ENCODE data around the gene SNX5.
"Not testable (repeated sequence)": the region's sequence is repeated elsewhere in the genome, so short reads cannot be mapped to it uniquely, and the experiment has no call there.

SNX5 gene

DNA sequence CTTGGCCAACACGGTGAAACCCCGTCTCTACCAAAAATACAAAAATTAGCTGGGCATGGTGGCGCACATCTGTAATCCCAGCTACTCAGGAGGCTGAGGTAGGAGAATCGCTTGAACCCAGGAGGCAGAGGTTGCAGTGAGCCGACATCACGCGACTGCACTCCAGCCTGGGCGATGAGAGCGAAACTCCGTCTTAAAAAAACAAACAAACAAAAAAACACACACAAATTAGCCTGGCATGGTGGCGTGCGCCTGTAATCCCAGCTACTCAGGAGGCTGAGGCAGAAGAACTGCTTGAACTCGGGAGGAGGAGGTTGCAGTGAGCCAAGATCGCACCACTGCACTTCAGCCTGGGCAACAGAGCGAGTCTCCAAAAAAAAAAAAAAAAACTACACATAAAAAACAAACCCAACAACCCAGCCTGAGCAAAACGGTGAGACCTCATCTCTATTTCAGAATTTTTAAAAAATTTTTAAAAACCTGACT, 8.2 kb downstream of the SNX5 start:
- not testable (repeated sequence) for DNase-seq (ENCODE audit: low read depth, low spot score)

DNA sequence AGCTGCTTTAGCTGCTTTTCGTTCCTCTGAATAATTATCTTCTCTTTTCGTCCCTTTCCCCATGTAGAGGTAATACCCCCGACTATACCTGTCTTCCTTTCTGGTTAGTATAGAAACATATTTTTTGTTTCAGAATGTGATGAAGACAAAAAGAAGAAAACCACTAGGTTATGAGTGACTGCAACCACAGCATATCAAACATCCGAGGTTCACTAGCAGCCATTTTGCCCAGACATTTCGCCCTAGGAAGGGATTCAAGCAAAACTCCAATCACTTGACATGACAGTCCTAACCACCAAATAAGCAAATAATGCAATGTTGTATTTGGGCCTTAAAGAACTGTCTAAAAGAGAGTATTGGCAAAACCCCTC, 9.4 kb downstream of the SNX5 start:
- DNase-seq (ENCODE audit: low read depth, low spot score) = no peak

DNA sequence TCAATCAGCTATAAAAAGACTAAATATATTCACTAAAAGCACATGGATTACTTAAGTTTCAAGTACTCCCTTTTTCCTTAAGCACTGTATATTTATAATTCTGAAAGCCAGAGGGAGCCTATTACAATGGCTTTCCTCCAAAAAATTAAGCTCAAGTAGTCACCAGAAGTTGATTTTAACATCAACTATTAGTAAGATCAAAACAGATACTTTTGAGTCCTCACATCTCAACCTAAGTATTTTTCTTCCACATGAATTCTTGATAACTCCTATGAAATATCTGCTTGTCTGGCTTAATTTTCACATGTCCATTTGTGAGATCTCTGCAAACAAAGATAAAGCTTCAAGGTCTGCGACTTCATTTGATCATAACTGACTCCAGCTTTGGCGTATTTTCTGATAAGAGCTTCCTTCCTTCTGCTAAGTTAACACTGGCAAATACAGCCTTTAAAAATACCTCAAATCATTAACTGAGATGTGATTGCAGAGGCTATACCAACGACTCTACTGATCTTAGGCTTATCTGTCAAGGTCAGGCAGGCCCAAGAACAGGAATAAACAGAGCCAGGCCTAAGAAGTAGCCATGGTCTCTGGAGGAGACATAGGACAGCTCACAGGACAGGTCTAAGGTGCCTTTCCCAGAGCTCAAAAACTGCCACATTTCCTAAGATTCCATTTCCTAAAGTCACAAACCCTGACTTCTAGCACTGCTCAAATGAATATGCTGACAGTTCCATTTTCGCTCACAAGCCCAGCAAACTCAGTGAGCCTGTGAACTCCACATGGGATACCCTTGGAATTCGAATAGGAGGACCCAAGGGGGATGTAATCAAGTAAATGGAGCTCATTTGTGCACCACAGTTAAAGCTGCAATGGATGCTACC, 10.0 kb downstream of the SNX5 start:
- no peak for DNase-seq (ENCODE audit: low read depth, low spot score)

DNA sequence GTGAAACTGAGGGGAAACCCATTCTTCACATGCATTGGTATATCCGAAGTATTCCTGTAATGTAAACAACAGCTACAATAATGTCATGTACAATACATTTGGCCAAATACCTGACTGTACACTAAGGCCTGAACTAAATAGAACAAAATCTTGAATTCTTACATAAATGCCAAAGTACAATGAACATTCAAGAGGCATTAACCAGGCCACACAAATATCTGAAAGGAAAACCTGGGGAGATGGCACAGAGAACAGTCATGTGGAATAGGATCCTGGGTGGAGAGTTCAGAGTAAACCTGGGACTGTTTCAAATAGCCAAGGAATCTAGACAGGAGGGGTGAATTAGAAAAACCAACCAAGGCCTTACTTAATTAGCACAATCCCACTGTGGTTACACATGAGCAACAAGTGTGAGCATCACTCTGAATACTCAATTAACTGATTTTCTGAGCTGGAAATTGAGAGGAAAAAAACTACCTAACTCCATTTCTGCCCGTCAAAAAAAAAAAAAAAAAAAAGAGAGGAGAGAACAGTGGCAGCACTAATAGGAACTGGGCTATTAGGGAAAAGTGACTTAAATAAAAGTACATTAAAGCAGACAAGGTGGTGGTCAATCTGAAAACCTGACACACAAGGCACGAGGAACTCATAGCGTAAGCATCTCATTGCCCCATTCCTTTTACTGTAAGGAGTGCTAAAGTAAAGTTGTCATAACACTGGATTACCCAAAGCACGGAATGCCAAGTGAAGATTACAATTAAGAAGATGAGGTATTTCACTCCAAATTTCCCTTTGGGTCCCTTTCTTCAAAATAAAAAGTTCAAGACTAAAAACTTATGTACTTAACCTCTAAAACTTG, 10.9 kb downstream of the SNX5 start:
- DNase-seq (ENCODE audit: low read depth, low spot score) = no peak

DNA sequence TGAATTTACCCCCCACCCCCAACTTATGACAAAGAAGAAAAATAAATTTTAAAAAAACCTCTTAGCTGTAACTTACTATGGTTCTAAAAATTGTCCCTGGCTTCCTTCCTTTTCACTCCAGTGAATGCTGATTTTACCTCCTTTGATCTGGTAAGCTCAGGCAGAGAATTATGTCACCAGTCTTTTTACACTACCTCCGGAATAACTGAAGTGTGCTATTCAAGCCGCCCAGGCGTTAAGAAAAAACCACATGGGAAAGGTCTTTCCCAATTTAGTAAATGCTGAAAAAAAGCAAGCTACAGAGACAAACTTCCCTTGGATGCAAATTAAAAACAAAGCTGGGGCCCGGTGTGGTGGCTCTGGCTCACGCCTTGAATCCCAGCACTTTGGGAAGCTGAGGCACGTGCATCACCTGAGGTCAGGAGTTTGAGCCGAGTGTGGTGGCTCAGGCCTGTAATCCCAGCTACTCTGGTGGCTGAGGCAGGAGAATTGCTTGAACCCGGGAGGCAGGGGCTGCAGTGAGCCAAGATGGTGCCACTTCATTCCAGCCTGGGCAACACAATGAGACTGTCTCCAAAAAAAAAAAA, 12.4 kb downstream of the SNX5 start:
- no peak for DNase-seq (ENCODE audit: low read depth, low spot score)

- DNase-seq (ENCODE audit: low read depth, low spot score) = no peak
These were observed 13.3 kb downstream of the SNX5 start for GRCh38 chr20:17955302-17955701.

GRCh38 chr20:17953935-17954334, 14.7 kb downstream of the SNX5 start:
- DNase-seq (ENCODE audit: low read depth, low spot score) = no peak

DNA sequence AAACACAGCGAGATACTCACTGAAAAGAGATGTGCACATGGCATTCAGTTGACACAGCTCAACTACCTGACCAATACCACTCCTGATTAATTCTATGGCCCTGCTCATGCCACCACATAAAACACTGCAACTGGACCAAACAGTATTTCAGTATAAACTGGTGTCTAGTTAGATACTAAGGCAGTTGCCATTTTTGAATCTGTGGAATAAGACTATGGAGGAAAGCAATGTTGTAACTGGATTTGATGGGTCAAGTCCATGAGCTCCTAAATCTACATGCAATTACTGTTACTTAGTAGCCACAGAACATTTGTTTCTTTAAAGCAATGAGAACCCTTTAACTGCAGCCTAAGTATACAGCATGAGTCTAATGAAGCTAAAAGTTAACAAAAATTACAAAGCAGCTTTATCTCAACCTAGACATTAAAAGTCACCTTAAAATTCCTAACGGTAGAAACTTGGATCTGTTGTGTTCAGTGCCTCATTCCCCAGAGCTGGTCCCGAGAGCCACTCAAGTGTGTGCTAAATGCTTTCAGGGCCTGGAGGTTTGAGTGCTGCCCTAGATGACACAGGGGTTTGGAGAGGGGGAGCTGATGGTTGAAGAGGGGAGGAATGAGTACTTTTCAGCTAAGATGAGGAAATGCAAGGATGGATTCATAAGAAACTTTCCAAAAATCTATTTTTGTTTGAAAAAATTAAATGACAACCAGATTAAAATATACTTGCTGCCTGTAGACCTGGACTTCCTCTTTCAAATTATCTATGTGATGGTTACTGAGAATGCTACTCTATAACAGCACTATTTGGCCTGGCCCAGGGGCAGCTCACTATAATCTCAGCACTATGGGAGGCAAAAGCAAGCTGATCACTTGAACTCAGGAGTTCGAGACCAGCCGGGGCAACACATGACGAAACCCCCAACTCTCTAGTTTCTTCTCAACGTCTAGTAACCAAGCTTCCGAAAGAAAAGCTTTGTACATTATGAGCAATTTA, 15.6 kb downstream of the SNX5 start:
- no peak for DNase-seq (ENCODE audit: low read depth, low spot score)

GRCh38 chr20:17951323-17951722, 17.3 kb downstream of the SNX5 start:
- DNase-seq (ENCODE audit: low read depth, low spot score) = no peak

GRCh38 chr20:17950670-17951069, 17.9 kb downstream of the SNX5 start:
- DNase-seq (ENCODE audit: low read depth, low spot score) = no peak

DNA sequence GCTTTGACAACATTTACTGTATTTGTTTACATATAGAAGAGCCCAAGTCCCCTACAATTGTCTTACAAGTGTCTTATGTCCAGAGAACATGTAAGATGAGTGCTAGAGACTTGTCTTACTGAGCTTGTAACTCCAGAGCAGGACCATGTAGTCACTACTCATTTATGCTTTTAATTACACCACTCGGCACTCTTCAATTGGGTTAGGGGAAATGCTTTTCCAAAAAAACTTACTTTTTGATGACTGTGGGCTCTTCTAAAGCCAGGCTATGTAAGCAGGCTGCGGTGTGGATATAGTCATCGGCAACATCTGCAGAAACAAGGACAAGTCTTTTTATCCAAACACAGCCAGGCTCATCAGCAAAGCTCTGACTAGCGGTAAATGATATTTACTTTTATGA, 18.7 kb downstream of the SNX5 start:
- DNase-seq (ENCODE audit: low read depth, low spot score) = no peak

GRCh38 chr20:17948442-17948841, 20.2 kb downstream of the SNX5 start:
- DNase-seq (ENCODE audit: low read depth, low spot score) = no peak

GRCh38 chr20:17947474-17947815, 21.1 kb downstream of the SNX5 start:
- DNase-seq (ENCODE audit: low read depth, low spot score) = no peak

DNA sequence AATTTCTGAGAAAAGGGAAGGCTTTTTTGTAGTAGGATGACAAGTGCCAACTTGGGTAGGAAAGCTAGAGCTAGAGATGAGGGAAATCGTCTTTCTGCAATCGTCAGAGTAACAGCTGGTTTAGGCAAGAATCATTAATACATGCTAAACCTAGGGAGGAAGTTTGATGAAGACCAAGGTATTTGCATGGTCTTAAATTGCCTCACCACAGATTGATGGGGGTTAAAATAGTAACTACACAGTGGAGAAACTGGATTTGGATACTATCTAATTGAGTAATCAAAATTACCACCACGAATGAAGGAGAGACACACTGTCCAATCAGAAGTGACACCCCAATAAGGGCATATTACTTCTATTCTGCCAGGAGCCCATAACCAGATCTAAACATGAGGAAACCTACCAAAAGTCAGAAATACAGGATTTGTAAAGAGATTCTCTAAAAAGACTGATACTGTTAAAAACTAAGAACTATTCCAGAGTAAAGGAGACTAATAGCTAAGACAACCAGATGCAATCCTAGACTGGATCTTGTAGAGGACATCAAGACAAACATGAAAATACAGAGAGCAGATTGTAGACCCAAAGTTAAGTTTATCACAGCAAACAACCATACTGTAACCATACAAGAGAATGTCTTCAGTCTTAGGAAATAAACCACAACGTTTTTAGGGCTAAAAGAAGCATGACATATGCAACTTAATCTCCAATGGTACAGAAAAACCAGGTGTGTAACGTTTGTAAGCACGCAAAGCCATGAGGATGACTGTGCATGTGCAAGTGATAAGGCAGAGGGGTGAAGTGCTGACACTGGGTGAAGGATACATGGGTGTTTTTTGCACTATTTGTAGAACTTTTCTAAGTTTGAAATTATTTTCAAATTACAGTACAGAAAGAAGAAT, 21.8 kb downstream of the SNX5 start:
- no peak for DNase-seq (ENCODE audit: low read depth, low spot score)

DNA sequence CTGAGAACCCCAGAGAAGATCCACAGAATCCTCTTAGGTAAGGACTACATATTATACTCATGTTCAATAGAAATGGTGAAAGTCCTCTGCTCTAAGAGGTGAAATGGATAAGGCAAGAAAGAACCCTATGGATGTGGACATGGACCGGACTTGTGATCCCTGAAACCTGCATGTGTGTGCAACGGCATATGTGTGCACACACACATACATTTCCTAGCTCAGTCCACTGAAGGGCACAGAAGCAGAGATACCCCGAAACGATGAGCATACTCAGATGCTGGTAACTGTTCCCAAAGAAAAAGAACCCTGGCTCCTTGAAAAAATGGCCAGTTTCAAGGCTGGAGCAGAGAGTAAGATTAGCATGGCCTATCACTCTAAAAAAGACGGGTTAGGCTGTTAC, 22.6 kb downstream of the SNX5 start:
- no peak for DNase-seq (ENCODE audit: low read depth, low spot score)

DNA sequence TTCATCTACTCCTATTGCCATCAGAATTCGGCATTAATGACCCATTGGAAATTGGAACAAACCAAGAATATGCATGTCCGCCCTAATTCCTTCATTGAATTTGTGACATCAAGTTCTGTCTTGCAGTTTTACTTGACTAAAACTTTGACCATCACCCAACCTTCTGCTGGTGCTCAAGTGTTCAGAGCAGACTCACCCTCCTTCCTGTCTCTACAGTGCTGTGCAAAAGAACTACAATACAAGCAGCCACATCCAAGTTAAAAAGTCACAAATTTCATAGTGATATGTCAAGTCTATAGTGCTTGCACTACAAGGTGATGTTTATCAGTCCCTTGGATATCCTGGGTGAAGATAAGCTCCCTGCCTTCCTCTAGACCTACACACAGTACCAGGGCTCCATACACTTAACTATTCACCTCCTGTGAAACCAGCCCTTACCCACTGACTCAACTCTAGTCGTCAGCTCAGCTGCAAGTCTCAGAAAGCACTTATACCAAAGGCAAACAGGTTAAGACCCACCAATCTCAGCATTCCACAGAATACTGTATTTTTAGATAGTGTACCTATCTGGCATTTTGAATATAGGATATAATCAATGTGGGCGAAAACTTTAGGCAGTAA, 23.6 kb downstream of the SNX5 start:
- no peak for DNase-seq (ENCODE audit: low read depth, low spot score)

GRCh38 chr20:17943343-17943742, 25.3 kb downstream of the SNX5 start:
- DNase-seq (ENCODE audit: low read depth, low spot score) = no peak

DNA sequence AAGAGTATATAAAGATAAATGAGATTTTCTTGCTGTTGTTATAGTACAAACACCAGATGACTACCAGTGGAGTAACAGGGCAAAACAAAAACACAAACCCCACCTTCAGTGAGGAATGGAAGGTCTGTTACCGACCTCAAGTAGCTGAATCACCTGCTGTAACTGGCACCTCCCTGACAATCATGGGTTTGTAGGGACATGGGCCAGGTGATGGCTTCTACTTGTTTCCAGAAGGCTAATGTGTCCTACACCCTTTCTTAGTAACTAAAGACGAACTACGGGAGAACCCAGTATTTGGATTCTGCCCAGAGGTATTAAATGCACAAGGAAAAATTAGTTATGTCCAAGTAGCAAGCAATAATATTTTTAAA, 26.8 kb downstream of the SNX5 start:
- DNase-seq (ENCODE audit: low read depth, low spot score) = no peak

DNA sequence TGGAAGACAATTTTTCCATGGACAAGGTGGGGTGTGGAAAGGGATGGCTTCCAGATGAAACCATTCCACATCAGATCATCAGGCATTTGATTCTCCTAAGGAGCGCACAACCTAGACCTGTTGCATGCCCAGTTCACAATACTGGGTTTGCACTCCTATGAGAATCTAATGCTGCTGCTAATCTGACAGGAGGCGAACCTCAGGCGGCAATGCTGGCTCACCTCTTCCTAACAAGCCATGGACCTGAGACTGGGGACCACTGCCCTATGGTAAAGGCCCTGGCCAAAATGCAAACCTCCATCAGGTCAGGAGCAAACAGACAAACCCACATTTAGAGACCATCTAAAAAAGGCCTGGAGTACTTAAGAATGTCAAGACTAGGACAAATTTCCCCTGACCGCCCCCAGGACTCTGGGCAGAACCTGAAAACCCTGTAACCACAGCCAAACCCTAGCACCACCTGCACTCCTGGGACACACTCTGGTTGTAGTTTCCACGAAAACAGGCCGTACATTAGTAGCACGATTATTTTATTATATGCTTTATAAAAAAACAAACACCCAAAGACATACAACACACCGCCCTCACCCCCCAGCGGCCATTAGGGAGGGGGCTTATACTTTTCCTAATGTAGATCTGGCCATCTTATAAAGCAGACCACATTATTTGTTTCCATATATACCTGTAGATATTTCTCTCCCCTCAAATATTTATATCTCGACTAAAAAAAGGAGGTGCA, 27.3 kb downstream of the SNX5 start:
- no peak for DNase-seq (ENCODE audit: low read depth, low spot score)

All from activated naive CD8-positive, alpha-beta T cell treated with anti-CD3 and anti-CD28 coated beads, Interleukin-2, amount 50 U/mL, for 16 hours (primary cell).